Ascending aorta (tissue), 2 donors: Measurements from ENCODE around the gene MEIS2. TPM values are rescaled to one million over a fixed set of nuclear protein-coding genes. Genes with fewer than 3 reads are reported as not detected.

Experiments
- DNase-seq, 2 donors: peaks; one replicate each; pipeline ENCODE4 v3.0.0-alpha.2; 2019; ENCODE audit warnings: low spot score in 2 of 2
- H3K27ac ChIP-seq, 2 donors: fragments of 200-600 bp; sonication (generic); one replicate each; pipeline ENCODE4 v1.5.1; 2016 to 2017; ENCODE audit warnings: mild to moderate bottlenecking in 1 of 2
- H3K27me3 ChIP-seq: fragments of 200-600 bp; sonication (generic); one replicate; pipeline ENCODE4 v1.5.1; 2017
- H3K36me3 ChIP-seq, 2 donors: fragments of 200-600 bp; sonication (generic); one replicate each; pipeline ENCODE4 v1.5.1; 2016
- H3K4me1 ChIP-seq, 2 donors: fragments of 200-600 bp; sonication (generic); one replicate each; pipeline ENCODE4 v1.5.1; 2016 to 2017; ENCODE audit warnings: mild to moderate bottlenecking in 1 of 2
- H3K4me3 ChIP-seq, 2 donors: fragments of 200-600 bp; sonication (generic); one replicate each; pipeline ENCODE4 v1.5.1; 2016 to 2017; ENCODE audit warnings: mild to moderate bottlenecking in 1 of 2
- H3K9me3 ChIP-seq, 2 donors: fragments of 200-600 bp; sonication (generic); one replicate each; pipeline ENCODE4 v1.5.1; 2016
- intact Hi-C: fragments of 100-400 bp; cut with DNase I; formaldehyde crosslinking; loops from one replicate; pipeline ENCODE4 v1.15.1; 2023
- total RNA-seq: library from RNA; depleted of rRNA; stranded (reverse); fragments of >200 nt; gene quantifications from one replicate; pipeline ENCODE4 v1.1.0, GENCODE V29; 2016
- TF ChIP-seq, protein P1 (sequence below), 3 experiments: fragments of 200-600 bp in 2 of 3; fragments of 450-650 bp in 1 of 3; sonication (generic) in 2 of 3; IDR thresholded peaks; one replicate each; pipeline ENCODE4 v1.5.1; 2016 to 2019; ENCODE audit warnings: antibody characterized with exemption in 3 of 3, mild to moderate bottlenecking in 1 of 3, moderate library complexity in 1 of 3

The MEIS2 gene
- total RNA-seq, 1 donor from 2014 or later, result 11.5 TPM

DNA sequence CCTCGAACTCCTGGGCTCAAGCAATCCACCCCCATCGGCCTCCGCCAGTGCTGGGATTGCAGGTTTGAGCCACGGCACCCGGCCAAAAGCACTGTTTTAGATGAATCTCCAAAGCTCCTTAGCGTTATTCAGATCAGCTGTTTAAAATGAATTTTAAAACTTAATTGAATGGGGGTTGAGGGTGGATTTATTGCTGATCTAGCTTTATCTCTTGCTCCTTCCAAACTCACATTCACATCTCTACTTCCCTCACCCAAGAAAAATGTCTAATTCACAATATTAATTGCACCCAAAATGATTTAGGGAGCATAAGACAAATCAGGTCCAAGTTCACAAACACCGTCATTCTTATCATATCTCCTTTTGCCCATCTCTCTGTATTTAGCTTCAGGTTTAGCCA, 89.8 kb downstream of the MEIS2 start:
- TF ChIP-seq, protein P1, sequence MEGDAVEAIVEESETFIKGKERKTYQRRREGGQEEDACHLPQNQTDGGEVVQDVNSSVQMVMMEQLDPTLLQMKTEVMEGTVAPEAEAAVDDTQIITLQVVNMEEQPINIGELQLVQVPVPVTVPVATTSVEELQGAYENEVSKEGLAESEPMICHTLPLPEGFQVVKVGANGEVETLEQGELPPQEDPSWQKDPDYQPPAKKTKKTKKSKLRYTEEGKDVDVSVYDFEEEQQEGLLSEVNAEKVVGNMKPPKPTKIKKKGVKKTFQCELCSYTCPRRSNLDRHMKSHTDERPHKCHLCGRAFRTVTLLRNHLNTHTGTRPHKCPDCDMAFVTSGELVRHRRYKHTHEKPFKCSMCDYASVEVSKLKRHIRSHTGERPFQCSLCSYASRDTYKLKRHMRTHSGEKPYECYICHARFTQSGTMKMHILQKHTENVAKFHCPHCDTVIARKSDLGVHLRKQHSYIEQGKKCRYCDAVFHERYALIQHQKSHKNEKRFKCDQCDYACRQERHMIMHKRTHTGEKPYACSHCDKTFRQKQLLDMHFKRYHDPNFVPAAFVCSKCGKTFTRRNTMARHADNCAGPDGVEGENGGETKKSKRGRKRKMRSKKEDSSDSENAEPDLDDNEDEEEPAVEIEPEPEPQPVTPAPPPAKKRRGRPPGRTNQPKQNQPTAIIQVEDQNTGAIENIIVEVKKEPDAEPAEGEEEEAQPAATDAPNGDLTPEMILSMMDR (IDR thresholded peaks at IDR 0.05), result no peak
- Histone ChIP-seq H3K36me3 (peaks cover under 1% of the 10 kb centered on the region in 2 donors), H3K27ac (no peak overlapping the region), H3K4me3 (no peak overlapping the region), H3K9me3 (no peaks in the 10 kb centered on the region), H3K27me3 (no peaks in the 10 kb centered on the region), H3K4me1 (peaks cover 3 to 10% of the 10 kb centered on the region in 2 donors)
- intact Hi-C loops, result loop anchor here (10.0 kb wide), 1 partner anchor 1316 kb away; no protein-coding TSS in a partner anchor
- DNase-seq, result no peak

DNA sequence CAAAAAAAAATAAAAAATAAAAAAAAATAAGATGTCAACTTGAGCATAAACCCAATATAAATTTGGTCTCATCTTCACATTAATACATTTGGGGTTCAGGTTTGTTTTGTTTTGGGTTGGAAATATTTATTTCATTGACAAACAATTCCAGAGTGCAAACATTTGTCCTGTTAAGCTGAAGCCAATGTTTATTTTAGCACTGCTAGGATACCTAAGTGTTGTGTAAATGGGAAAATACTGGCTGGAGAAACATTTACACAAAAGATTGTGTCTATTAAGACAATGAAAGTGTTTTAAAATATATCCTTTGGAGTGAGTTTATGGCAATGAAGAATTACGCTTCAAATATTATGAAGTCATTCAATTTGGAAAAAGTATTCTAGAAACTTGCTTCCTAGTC, 91.1 kb downstream of the MEIS2 start:
- Histone ChIP-seq H3K4me1 (peaks cover 0 to 3% of the 10 kb centered on the region in 2 donors), H3K4me3 (no peak overlapping the region), H3K27me3 (no peaks in the 10 kb centered on the region), H3K27ac (no peak overlapping the region), H3K36me3 (peaks cover 7 to 8% of the 10 kb centered on the region in 2 donors), H3K9me3 (no peaks in the 10 kb centered on the region)
- DNase-seq, result no peak
- intact Hi-C loops, result no loop called here
- TF ChIP-seq, protein P1 (IDR thresholded peaks at IDR 0.05), result no peak

DNA sequence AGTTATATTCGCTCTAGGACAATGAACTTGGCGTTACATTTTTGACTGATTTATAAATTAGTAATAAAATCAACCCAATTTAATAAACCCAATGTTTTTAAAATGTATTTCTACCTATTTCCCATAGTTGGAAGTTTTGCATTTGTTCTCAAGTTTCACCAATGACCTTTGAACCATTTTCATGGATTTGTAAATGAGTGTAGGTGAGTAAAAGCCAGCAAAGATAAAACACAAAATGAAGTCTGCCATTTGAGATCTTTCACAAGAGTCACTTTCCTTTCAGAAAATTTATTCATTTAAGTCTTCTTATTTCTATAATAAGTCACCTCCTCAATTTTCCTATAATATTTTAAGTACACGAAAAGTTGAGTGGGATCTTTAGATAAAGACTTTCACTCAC, 92.1 kb downstream of the MEIS2 start:
- intact Hi-C loops, result no loop called here
- Histone ChIP-seq H3K27me3 (no peaks in the 10 kb centered on the region), H3K27ac (no peak overlapping the region), H3K36me3 (peaks cover 7 to 8% of the 10 kb centered on the region in 2 donors), H3K4me3 (no peak overlapping the region), H3K4me1 (no peaks in the 10 kb centered on the region), H3K9me3 (no peaks in the 10 kb centered on the region)
- TF ChIP-seq, protein P1 (IDR thresholded peaks at IDR 0.05), result no peak
- DNase-seq, result no peak

DNA sequence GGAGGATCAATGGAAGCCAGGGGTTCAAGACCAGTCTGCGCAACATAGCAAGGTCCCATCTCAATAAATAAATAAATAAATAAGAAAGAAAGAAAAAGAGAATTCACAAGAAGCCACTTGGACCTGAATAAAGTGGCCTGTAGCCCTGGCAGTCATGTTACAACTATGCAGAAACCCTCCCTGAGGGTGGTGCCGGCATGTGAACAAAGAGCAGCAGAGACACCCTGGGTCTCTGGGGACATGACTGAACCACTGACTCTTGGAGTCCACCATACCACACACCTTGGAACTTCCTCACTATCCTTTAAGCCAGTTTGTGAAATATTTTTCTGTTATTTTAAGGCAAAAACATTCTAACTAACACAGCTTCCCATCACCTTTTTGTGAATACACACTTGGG, 93.0 kb downstream of the MEIS2 start:
- Histone ChIP-seq H3K9me3 (no peaks in the 10 kb centered on the region), H3K27me3 (no peaks in the 10 kb centered on the region), H3K4me3 (no peak overlapping the region), H3K4me1 (no peaks in the 10 kb centered on the region), H3K36me3 (peaks cover 7 to 8% of the 10 kb centered on the region in 2 donors), H3K27ac (no peak overlapping the region)
- intact Hi-C loops, result no loop called here
- TF ChIP-seq, protein P1 (IDR thresholded peaks at IDR 0.05), result no peak
- DNase-seq, result no peak

DNA sequence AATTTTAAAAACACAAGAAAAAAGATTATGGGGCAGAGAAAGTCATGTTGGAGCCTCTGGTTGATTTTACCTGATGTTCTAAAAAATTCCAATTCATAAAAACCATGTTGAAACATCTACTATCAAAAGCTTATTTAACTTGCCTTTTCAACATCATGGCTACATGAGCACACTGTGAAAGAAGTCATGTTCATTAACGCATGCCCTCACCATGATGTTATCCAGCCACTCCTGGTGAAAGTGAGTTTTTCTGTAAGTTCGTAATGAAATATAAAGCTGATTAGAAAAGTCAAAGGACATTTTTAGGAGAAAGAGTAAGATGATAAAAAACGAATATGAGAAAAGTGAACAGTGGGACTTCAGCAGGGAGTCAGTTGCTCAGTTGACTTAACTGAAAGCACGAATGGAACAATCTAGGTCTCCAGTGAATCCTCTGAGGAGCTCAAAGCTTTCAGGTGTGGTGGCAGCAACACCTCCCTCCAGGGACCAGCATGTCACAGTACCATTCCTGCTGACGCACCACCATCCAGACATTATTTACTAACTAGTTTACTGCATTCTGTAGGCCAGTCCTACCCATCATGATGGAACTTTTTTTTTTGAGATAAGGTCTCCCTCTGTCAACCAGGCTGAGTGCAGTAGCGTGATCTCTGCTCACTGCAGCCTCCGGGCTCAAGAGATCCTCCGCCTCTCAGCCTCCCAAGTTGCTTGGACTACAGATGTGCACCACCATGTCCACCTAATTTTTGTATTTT, 95.2 kb downstream of the MEIS2 start:
- H3K36me3 ChIP-seq, result peaks cover 7 to 8% of the 10 kb centered on the region in 2 donors
- H3K4me3 ChIP-seq, result no peak overlapping the region
- H3K27ac ChIP-seq, result no peak overlapping the region
- TF ChIP-seq, protein P1 (IDR thresholded peaks at IDR 0.05), result no peak
- H3K4me1 ChIP-seq, result no peaks in the 10 kb centered on the region
- H3K27me3 ChIP-seq, result no peaks in the 10 kb centered on the region
- no peak for DNase-seq
- H3K9me3 ChIP-seq, result no peaks in the 10 kb centered on the region
- intact Hi-C loops, result no loop called here
